SK-N-SH (cell line): ENCODE measurements around the gene KLK2. TPM values are rescaled to one million over a fixed set of nuclear protein-coding genes. Genes with fewer than 3 reads are reported as not detected.

ENCODE experiments used
- CTCF ChIA-PET: fragments of 300-600, 350-600 bp; formaldehyde crosslinking; extraction: SDS; loops from one replicate; lab custom pipeline; 2021; lab: Yijun Ruan, JAX
- POLR2A ChIA-PET: fragments of 350-600 bp; sonication (Branson Sonifier 250); formaldehyde crosslinking; extraction: SDS; loops from one replicate; lab custom pipeline; 2020; ENCODE audit warnings: antibody characterized with exemption, inconsistent platforms; lab: Yijun Ruan, JAX
- DNase-seq: peaks from one replicate; pipeline ENCODE4 v3.0.0; 2012
- H2AFZ ChIP-seq: fragments of 200-600 bp; sonication (generic); 2 replicates; pipeline ENCODE4 v1.8.1; 2016; ENCODE audit warnings: antibody characterized with exemption, mild to moderate bottlenecking, low read depth
- H3F3A ChIP-seq: fragments of 200-600 bp; sonication (generic); replicated peaks from 2 replicates; pipeline ENCODE3; 2016; ENCODE audit warnings: antibody characterized with exemption, mild to moderate bottlenecking; ENCODE audit not compliant: insufficient read depth
- H3K27ac ChIP-seq, 2 experiments: fragments of 200-500 bp in 1 of 2; fragments of 200-600 bp in 1 of 2; sonication (Bioruptor generic) in 1 of 2; sonication (generic), shearing (Covaris generic) in 1 of 2; 2 replicates each; pipeline versions ENCODE4 v1.5.1 to v1.6.1; 2014 to 2016; ENCODE audit warnings: low read depth in 2 of 2, inconsistent platforms in 1 of 2, low read length in 1 of 2, mild to moderate bottlenecking in 1 of 2, mixed read lengths in 1 of 2
- H3K27me3 ChIP-seq: fragments of 200-600 bp; sonication (generic), shearing (Covaris generic); 2 replicates; pipeline ENCODE4 v1.6.1; 2016; ENCODE audit warnings: mixed run types; ENCODE audit not compliant: insufficient read depth
- H3K36me3 ChIP-seq, 2 experiments: fragments of 200-500 bp in 1 of 2; fragments of 200-600 bp in 1 of 2; sonication (Bioruptor generic) in 1 of 2; sonication (generic) in 1 of 2; replicated peaks in 1 of 2; 2 replicates each; pipeline versions ENCODE3 to v1.5.1; 2014 to 2016; ENCODE audit warnings: low read length in 1 of 2, mild to moderate bottlenecking in 1 of 2; ENCODE audit not compliant: insufficient read depth in 2 of 2, control insufficient read depth in 1 of 2
- H3K4me1 ChIP-seq, 2 experiments: fragments of 200-500 bp in 1 of 2; fragments of 200-600 bp in 1 of 2; sonication (Bioruptor generic) in 1 of 2; sonication (generic), shearing (Covaris generic) in 1 of 2; 2 replicates each; pipeline versions ENCODE4 v1.5.1 to v1.6.1; 2014 to 2016; ENCODE audit warnings: low read depth in 1 of 2, low read length in 1 of 2, mixed run types in 1 of 2; ENCODE audit not compliant: insufficient read depth in 2 of 2, control insufficient read depth in 1 of 2
- H3K4me2 ChIP-seq: fragments of 200-600 bp; sonication (generic), shearing (Covaris generic); 2 replicates; pipeline ENCODE4 v1.6.1; 2017; ENCODE audit warnings: mixed run types
- H3K4me3 ChIP-seq, 2 experiments: fragments of 200-500 bp in 1 of 2; fragments of 200-600 bp in 1 of 2; sonication (Bioruptor generic) in 1 of 2; sonication (generic), shearing (Covaris generic) in 1 of 2; 2 replicates each; pipeline versions ENCODE4 v1.5.1 to v1.8.1; 2014 to 2016; ENCODE audit warnings: low read depth in 2 of 2, inconsistent platforms in 1 of 2, low read length in 1 of 2, mild to moderate bottlenecking in 1 of 2, mixed read lengths in 1 of 2, moderate library complexity in 1 of 2
- H3K79me2 ChIP-seq: fragments of 200-600 bp; sonication (generic); 2 replicates; pipeline ENCODE4 v1.8.1; 2017; ENCODE audit warnings: mild to moderate bottlenecking; ENCODE audit not compliant: insufficient read depth
- H3K9ac ChIP-seq: fragments of 200-600 bp; sonication (generic); 2 replicates; pipeline ENCODE4 v1.6.1; 2017; ENCODE audit warnings: mixed run types
- H3K9me2 ChIP-seq: fragments of 200-600 bp; sonication (generic); 2 replicates; pipeline ENCODE4 v1.6.1; 2017; ENCODE audit warnings: mixed run types
- H3K9me3 ChIP-seq: fragments of 200-600 bp; sonication (generic); 2 replicates; pipeline ENCODE4 v1.6.1; 2017; ENCODE audit warnings: mixed run types, mild to moderate bottlenecking, moderate library complexity
- H4K20me1 ChIP-seq: fragments of 200-600 bp; sonication (generic); 2 replicates; pipeline ENCODE4 v1.6.1; 2017; ENCODE audit warnings: mild to moderate bottlenecking, mixed run types; ENCODE audit not compliant: insufficient read depth
- CTCF ChIP-seq: fragments of 200-600 bp; sonication (generic); IDR thresholded peaks from 2 replicates; pipeline ENCODE4 v1.6.1; 2017; ENCODE audit warnings: antibody characterized with exemption, mild to moderate bottlenecking, moderate library complexity
- ELF1 ChIP-seq: IDR thresholded peaks from 2 replicates; pipeline ENCODE4 v1.4.0; 2012
- FOSL2 ChIP-seq: IDR thresholded peaks from 2 replicates; pipeline ENCODE4 v1.4.0; 2012; ENCODE audit warnings: low read depth, mild to moderate bottlenecking, moderate library complexity, borderline replicate concordance
- FOXM1 ChIP-seq: IDR thresholded peaks from 2 replicates; pipeline ENCODE4 v1.4.0; 2012; ENCODE audit warnings: low read depth, mild to moderate bottlenecking
- GABPA ChIP-seq: IDR thresholded peaks from 2 replicates; pipeline ENCODE4 v1.4.0; 2012; ENCODE audit warnings: low read depth, mild to moderate bottlenecking
- GATA2 ChIP-seq: sonication (generic); formaldehyde crosslinking; IDR thresholded peaks from 2 replicates; pipeline ENCODE4 v1.5.0; 2020; ENCODE audit warnings: mild to moderate bottlenecking, missing genetic modification reagents
- IRF3 ChIP-seq: fragments of 150-350 bp; IDR thresholded peaks from 2 replicates; pipeline ENCODE4 v1.6.1; 2016; ENCODE audit warnings: mild to moderate bottlenecking, low read depth, low read length
- JUND ChIP-seq: IDR thresholded peaks from 2 replicates; pipeline ENCODE4 v1.4.0; 2012
- MXI1 ChIP-seq: IDR thresholded peaks from 2 replicates; pipeline ENCODE4 v1.6.1; 2012; ENCODE audit warnings: mild to moderate bottlenecking, low read depth, low read length, improper control_type of control experiment
- NRF1 ChIP-seq: IDR thresholded peaks from 2 replicates; pipeline ENCODE4 v1.6.1; 2012; ENCODE audit warnings: low read depth, mild to moderate bottlenecking, low read length
- PBX3 ChIP-seq: IDR thresholded peaks from 2 replicates; pipeline ENCODE4; 2012
- RCOR1 ChIP-seq: fragments of 150-350 bp; IDR thresholded peaks from 2 replicates; pipeline ENCODE4 v1.6.1; 2017; ENCODE audit warnings: antibody characterized with exemption, low read length
- RFX5 ChIP-seq: IDR thresholded peaks from 2 replicates; pipeline ENCODE4 v1.6.1; 2012; ENCODE audit warnings: mild to moderate bottlenecking, improper control_type of control experiment, low read length
- TAF1 ChIP-seq: IDR thresholded peaks from 2 replicates; pipeline ENCODE4 v1.6.1; 2012; ENCODE audit warnings: low read depth, mild to moderate bottlenecking, low read length, moderate library complexity, borderline replicate concordance
- TCF12 ChIP-seq: IDR thresholded peaks from 2 replicates; pipeline ENCODE4 v1.4.0; 2012
- USF2 ChIP-seq: fragments of 150-350 bp; IDR thresholded peaks from 2 replicates; pipeline ENCODE4 v1.6.1; 2017; ENCODE audit warnings: antibody characterized with exemption, low read length, low read depth, borderline replicate concordance
- WGBS: methylation state at CpG from one replicate; pipeline ENCODE4 v1.1.6; 2017; ENCODE audit warnings: low lambda C conversion rate; 5-methylcytosine and 5-hydroxymethylcytosine counted together
- polyA plus RNA-seq, 3 experiments: library from polyadenylated mRNA; depleted of rRNA; stranded (reverse); fragments of >200 nt; gene quantifications; 2 replicates each; pipeline ENCODE4 v1.2.3, GENCODE V29; 2012
- TF ChIP-seq, protein P1 (sequence below): IDR thresholded peaks from 2 replicates; pipeline ENCODE4 v1.4.0; 2012; ENCODE audit warnings: low read depth, borderline replicate concordance

KLK2 gene
- polyA plus RNA-seq (2012; rRNA removed): 0.15 and 0.44 TPM in 2 replicates
- polyA plus RNA-seq (2012; cell fraction: cytosol; rRNA removed): 0.09 and 0.10 TPM in 2 replicates
- polyA plus RNA-seq (2012; cell fraction: nucleus; rRNA removed): 1.1 and 2.4 TPM in 2 replicates

DNA sequence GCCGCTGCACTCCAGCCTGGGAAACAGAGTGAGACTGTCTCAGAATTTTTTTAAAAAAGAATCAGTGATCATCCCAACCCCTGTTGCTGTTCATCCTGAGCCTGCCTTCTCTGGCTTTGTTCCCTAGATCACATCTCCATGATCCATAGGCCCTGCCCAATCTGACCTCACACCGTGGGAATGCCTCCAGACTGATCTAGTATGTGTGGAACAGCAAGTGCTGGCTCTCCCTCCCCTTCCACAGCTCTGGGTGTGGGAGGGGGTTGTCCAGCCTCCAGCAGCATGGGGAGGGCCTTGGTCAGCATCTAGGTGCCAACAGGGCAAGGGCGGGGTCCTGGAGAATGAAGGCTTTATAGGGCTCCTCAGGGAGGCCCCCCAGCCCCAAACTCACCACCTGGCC, at the start of gene KLK2:
Gene KLK2 (plus strand): TSS at position 384 of the 400 bp plus-strand sequence. CDS start 35 bp downstream, outside the sequence.
- H3K27ac ChIP-seq: no peak within 1 kb of the TSS
- H3K9me3 ChIP-seq: no peaks in the 10 kb centered on the region
- no peak within 1 kb of the TSS for H2AFZ ChIP-seq
- H3K4me3 ChIP-seq: no peak within 1 kb of the TSS
- TF ChIP-seq JUND (no peak), RCOR1 (no peak), FOXM1 (no peak), FOSL2 (no peak), PBX3 (no peak), GATA2 (CRISPR knock-in tag) (no peak), NRF1 (no peak), RFX5 (no peak), GABPA (no peak), TCF12 (no peak), MXI1 (no peak), TAF1 (no peak)
- TF ChIP-seq, protein P1, sequence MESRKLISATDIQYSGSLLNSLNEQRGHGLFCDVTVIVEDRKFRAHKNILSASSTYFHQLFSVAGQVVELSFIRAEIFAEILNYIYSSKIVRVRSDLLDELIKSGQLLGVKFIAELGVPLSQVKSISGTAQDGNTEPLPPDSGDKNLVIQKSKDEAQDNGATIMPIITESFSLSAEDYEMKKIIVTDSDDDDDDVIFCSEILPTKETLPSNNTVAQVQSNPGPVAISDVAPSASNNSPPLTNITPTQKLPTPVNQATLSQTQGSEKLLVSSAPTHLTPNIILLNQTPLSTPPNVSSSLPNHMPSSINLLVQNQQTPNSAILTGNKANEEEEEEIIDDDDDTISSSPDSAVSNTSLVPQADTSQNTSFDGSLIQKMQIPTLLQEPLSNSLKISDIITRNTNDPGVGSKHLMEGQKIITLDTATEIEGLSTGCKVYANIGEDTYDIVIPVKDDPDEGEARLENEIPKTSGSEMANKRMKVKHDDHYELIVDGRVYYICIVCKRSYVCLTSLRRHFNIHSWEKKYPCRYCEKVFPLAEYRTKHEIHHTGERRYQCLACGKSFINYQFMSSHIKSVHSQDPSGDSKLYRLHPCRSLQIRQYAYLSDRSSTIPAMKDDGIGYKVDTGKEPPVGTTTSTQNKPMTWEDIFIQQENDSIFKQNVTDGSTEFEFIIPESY: no peak
- TF ChIP-seq, all 33 proteins: peak for 0
- POLR2A ChIA-PET: no interaction called here
- WGBS: 33% methylated on average over 3 of the region's 3 CpGs
- H3K4me1 ChIP-seq: peaks cover 0 to 2% of the 10 kb centered on the region in 2 experiments; a peak in 1 of 4 replicates
- H3K4me2 ChIP-seq: no peak within 1 kb of the TSS
- no peaks in the 10 kb centered on the region for H3F3A ChIP-seq
- no peaks in the 10 kb centered on the region for H3K36me3 ChIP-seq
- no peaks in the 10 kb centered on the region for H3K79me2 ChIP-seq
- H3K9ac ChIP-seq: no peak within 1 kb of the TSS
- no peaks in the 10 kb centered on the region for H4K20me1 ChIP-seq
- peaks cover 60% of the 10 kb centered on the region for H3K27me3 ChIP-seq
- CTCF ChIA-PET: interaction anchor here (1.0 kb wide), 1 partner anchor 148 kb away, joined by 3 read pairs; no protein-coding TSS in a partner anchor
- DNase-seq: no peak
- H3K9me2 ChIP-seq: no peaks in the 10 kb centered on the region

DNA sequence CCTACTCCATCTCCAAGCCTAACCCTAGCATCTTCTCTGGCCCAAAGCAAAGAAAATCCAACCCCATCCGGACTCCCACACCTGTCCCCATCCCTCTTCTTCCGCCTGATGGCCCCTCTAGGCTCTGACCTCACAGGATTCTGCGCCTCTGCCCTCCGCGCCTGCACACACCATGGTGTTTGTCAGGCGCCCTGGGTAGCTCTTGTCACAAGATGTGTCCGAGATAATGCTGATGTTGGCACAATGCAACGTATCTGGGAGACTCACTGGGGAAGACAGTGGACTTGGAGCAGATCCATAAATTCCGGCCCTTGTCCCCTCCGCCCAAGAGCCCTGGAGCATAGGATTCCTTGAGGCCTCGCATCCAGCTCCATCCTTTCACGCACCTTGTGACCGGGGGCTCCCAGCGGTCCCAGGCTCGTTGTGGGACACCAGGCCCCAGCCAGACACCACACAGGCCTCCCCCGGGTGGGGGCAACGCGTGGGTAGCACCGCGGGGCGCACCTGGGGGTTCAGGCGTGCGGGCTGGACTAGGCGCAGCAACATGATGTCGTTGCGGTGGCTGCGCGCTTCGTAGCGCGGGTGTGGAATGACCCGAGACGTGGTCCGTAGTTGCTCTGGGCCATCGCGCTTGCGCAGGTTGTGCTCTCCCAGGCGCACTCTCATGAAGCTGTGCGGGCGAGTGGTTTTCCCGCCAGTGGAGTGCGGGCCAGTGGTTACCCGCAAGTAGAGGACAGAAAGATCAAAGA, 46.6 kb upstream of the KLK2 start:
- WGBS: 70% methylated on average over 36 of the region's 43 CpGs
- no peaks in the 10 kb centered on the region for H3K4me1 ChIP-seq
- H3K27ac ChIP-seq: no peak overlapping the region
- no peaks in the 10 kb centered on the region for H3K36me3 ChIP-seq
- no peak overlapping the region for H2AFZ ChIP-seq
- POLR2A ChIA-PET: no interaction called here
- H3F3A ChIP-seq: no peaks in the 10 kb centered on the region
- DNase-seq: no peak
- no peak overlapping the region for H3K4me2 ChIP-seq
- H3K79me2 ChIP-seq: no peaks in the 10 kb centered on the region
- H4K20me1 ChIP-seq: no peaks in the 10 kb centered on the region
- no peak overlapping the region for H3K4me3 ChIP-seq
- no peaks in the 10 kb centered on the region for H3K9me2 ChIP-seq
- H3K27me3 ChIP-seq: peaks cover 24% of the 10 kb centered on the region
- no peak overlapping the region for H3K9ac ChIP-seq
- CTCF ChIA-PET: interaction anchor here (0.9 kb wide), 1 partner anchor 96 kb away, joined by 3 read pairs; no protein-coding TSS in a partner anchor
- no peaks in the 10 kb centered on the region for H3K9me3 ChIP-seq
- TF ChIP-seq RCOR1 (no peak), CTCF (no peak), JUND (no peak), ELF1 (no peak), USF2 (no peak), TAF1 (no peak), IRF3 (no peak)
- TF ChIP-seq, protein P1: no peak
